Calu3 (cell line): ENCODE data around the gene RPP21. TPM values are rescaled to one million over a fixed set of nuclear protein-coding genes. Genes with fewer than 3 reads are reported as not detected.

Experiments
- BruUV-seq: library from RNA; stranded (reverse); fragments of 400-500 nt; replicated peaks from 2 replicates; lab custom pipeline; 2021; lab: Mats Ljungman, UMichigan
- CTCF ChIA-PET: fragments of 300-600 bp; sonication (Branson Sonifier 250); formaldehyde crosslinking; loops from one replicate; lab custom pipeline; 2022; ENCODE audit warnings: antibody characterized with exemption; lab: Charles Lee
- DNase-seq: peaks from one replicate; pipeline ENCODE4 v3.0.0; 2022
- H3K27ac Mint-ChIP-seq: one replicate; pipeline ENCODE4 v1.8.0; 2022; ENCODE audit warnings: mixed read lengths; ENCODE audit not compliant: unreplicated experiment
- H3K27me3 Mint-ChIP-seq: one replicate; pipeline ENCODE4 v1.8.0; 2022; ENCODE audit warnings: mixed read lengths; ENCODE audit not compliant: unreplicated experiment
- H3K36me3 Mint-ChIP-seq: one replicate; pipeline ENCODE4 v1.8.0; 2022; ENCODE audit warnings: mild to moderate bottlenecking, moderate library complexity, mixed read lengths; ENCODE audit not compliant: insufficient read depth, unreplicated experiment
- H3K4me1 Mint-ChIP-seq: one replicate; pipeline ENCODE4 v1.8.0; 2022; ENCODE audit warnings: mild to moderate bottlenecking, low read depth, mixed read lengths; ENCODE audit not compliant: unreplicated experiment
- H3K4me3 Mint-ChIP-seq: one replicate; pipeline ENCODE4 v1.8.0; 2022; ENCODE audit warnings: mild to moderate bottlenecking, low read depth, moderate library complexity, mixed read lengths; ENCODE audit not compliant: unreplicated experiment
- H3K9me3 Mint-ChIP-seq: one replicate; pipeline ENCODE4 v1.8.0; 2022; ENCODE audit warnings: low read depth, mixed read lengths; ENCODE audit not compliant: unreplicated experiment
- CTCF ChIP-seq: fragments of 200-600 bp; IDR thresholded peaks from one replicate; pipeline ENCODE4 v1.8.0; 2022; ENCODE audit warnings: antibody characterized with exemption; ENCODE audit not compliant: unreplicated experiment
- intact Hi-C: fragments of 100-400 bp; cut with micrococcal nuclease; formaldehyde crosslinking; loops from one replicate; pipeline ENCODE4 v1.10.0; 2022; ENCODE audit not compliant: unreplicated experiment
- total RNA-seq: library from RNA; stranded (reverse); gene quantifications from 2 replicates; pipeline ENCODE4 v1.2.3, GENCODE V29; 2022

Gene RPP21
- total RNA-seq, 1 experiment from 2014 or later = 64.2 TPM

GRCh38 chr6:30334075-30334783 lies 10.7 kb upstream of the RPP21 start:
- Mint-ChIP-seq H3K4me1 (peaks cover 7% of the 10 kb centered on the region), H3K9me3 (no peaks in the 10 kb centered on the region), H3K4me3 (no peak overlapping the region), H3K27me3 (no peaks in the 10 kb centered on the region), H3K36me3 (peaks cover 52% of the 10 kb centered on the region), H3K27ac (no peak overlapping the region)
- intact Hi-C loops = no loop called here
- CTCF ChIA-PET = no interaction called here
- TF ChIP-seq CTCF = no peak
- no TSS peak for BruUV-seq
- no peak for DNase-seq

GRCh38 chr6:30340589-30341054 lies 4.3 kb upstream of the RPP21 start:
- Mint-ChIP-seq H3K9me3 (no peaks in the 10 kb centered on the region), H3K27ac (no peak overlapping the region), H3K27me3 (no peaks in the 10 kb centered on the region), H3K36me3 (peaks cover 37% of the 10 kb centered on the region), H3K4me1 (peaks cover 1% of the 10 kb centered on the region), H3K4me3 (no peak overlapping the region)
- CTCF ChIA-PET = no interaction called here
- intact Hi-C loops = no loop called here
- no TSS peak for BruUV-seq
- no peak for TF ChIP-seq CTCF
- no peak for DNase-seq

- no peak for TF ChIP-seq CTCF
- Mint-ChIP-seq H3K36me3 (peaks cover 36% of the 10 kb centered on the region), H3K4me1 (peaks cover 7% of the 10 kb centered on the region), H3K27me3 (no peaks in the 10 kb centered on the region), H3K27ac (no peak overlapping the region), H3K4me3 (no peak overlapping the region), H3K9me3 (no peaks in the 10 kb centered on the region)
- intact Hi-C loops = no loop called here
- CTCF ChIA-PET = no interaction called here
- BruUV-seq = no TSS peak
- no peak for DNase-seq
Measured at GRCh38 chr6:30341218-30341617, 3.7 kb upstream of the RPP21 start.

- TF ChIP-seq CTCF = no peak
- H3K4me3 Mint-ChIP-seq = no peak overlapping the region
- CTCF ChIA-PET = no interaction called here
Measured at GRCh38 chr6:30341728-30342127, 3.2 kb upstream of the RPP21 start.

More at GRCh38 chr6:30341728-30342127, 3.2 kb upstream of the RPP21 start:
- peaks cover 33% of the 10 kb centered on the region for H3K36me3 Mint-ChIP-seq
- H3K9me3 Mint-ChIP-seq = no peaks in the 10 kb centered on the region
- DNase-seq = no peak
- peaks cover 8% of the 10 kb centered on the region for H3K4me1 Mint-ChIP-seq
- H3K27ac Mint-ChIP-seq = no peak overlapping the region
- H3K27me3 Mint-ChIP-seq = no peaks in the 10 kb centered on the region
- no TSS peak for BruUV-seq
- intact Hi-C loops = no loop called here
